WTC11 (cell line): ENCODE results near the gene KLHL29. TPM values are rescaled to one million over a fixed set of nuclear protein-coding genes. Genes with fewer than 3 reads are reported as not detected.

Experiments used
- ATAC-seq: fragments of 200-7000 bp; cut with Tn5 transposase; 2 replicates; pipeline ENCODE4 v1.10.0; 2021; ENCODE audit warnings: mild to moderate bottlenecking, moderate library complexity
- CTCF ChIA-PET: fragments of 300-600 bp; sonication (Branson Sonifier 250); formaldehyde crosslinking; loops from one replicate; lab custom pipeline; 2021; ENCODE audit warnings: antibody characterized with exemption; lab: Charles Lee
- POLR2A ChIA-PET: fragments of 350-600 bp; sonication (Branson Sonifier 250); formaldehyde crosslinking; loops from one replicate; lab custom pipeline; 2021; ENCODE audit warnings: antibody characterized with exemption; lab: Charles Lee
- DNase-seq: peaks from one replicate; pipeline ENCODE4 v3.0.0; 2021; ENCODE audit warnings: low spot score
- H3K27ac Mint-ChIP-seq: 2 replicates; pipeline ENCODE4 v1.8.0; 2021; ENCODE audit warnings: mixed read lengths
- H3K27me3 Mint-ChIP-seq: 2 replicates; pipeline ENCODE4 v1.8.0; 2021; ENCODE audit warnings: low read depth, mild to moderate bottlenecking, moderate library complexity, mixed read lengths
- H3K36me3 Mint-ChIP-seq: 2 replicates; pipeline ENCODE4 v1.8.0; 2021; ENCODE audit warnings: mixed read lengths
- H3K4me1 Mint-ChIP-seq: 2 replicates; pipeline ENCODE4 v1.8.0; 2022; ENCODE audit warnings: mixed read lengths
- H3K4me3 Mint-ChIP-seq: 2 replicates; pipeline ENCODE4 v1.8.0; 2021; ENCODE audit warnings: mild to moderate bottlenecking, moderate library complexity, mixed read lengths
- H3K9me3 Mint-ChIP-seq: 2 replicates; pipeline ENCODE4 v1.8.0; 2021; ENCODE audit warnings: mixed read lengths
- ATF1 ChIP-seq: sonication (generic); formaldehyde crosslinking; IDR thresholded peaks from 2 replicates; pipeline ENCODE4 v1.8.1; 2023; ENCODE audit warnings: mild to moderate bottlenecking, moderate library complexity, missing genetic modification reagents
- CBFB ChIP-seq: sonication (generic); formaldehyde crosslinking; IDR thresholded peaks from 2 replicates; pipeline ENCODE4 v1.8.1; 2022; ENCODE audit warnings: mild to moderate bottlenecking, low read depth, missing genetic modification reagents
- E2F5 ChIP-seq: sonication (generic); formaldehyde crosslinking; IDR thresholded peaks from 2 replicates; pipeline ENCODE4 v1.8.1; 2022; ENCODE audit warnings: mild to moderate bottlenecking, moderate library complexity, missing genetic modification reagents
- FOXP1 ChIP-seq: sonication (generic); formaldehyde crosslinking; IDR thresholded peaks from 2 replicates; pipeline ENCODE4 v1.8.0; 2022; ENCODE audit warnings: missing genetic modification reagents, mild to moderate bottlenecking, moderate library complexity, borderline replicate concordance
- MAX ChIP-seq: sonication (generic); formaldehyde crosslinking; IDR thresholded peaks from 2 replicates; pipeline ENCODE4 v1.8.0; 2022; ENCODE audit warnings: mild to moderate bottlenecking, missing genetic modification reagents
- NR3C1 ChIP-seq: sonication (generic); formaldehyde crosslinking; conservative IDR thresholded peaks from 2 replicates; pipeline ENCODE4 v1.8.1; 2023; ENCODE audit warnings: low read depth, mild to moderate bottlenecking, missing genetic modification reagents
- PRRX2 ChIP-seq: fragments of 250-450 bp; sonication (Bioruptor Pico); IDR thresholded peaks from 2 replicates; pipeline ENCODE4 v1.8.0; 2021; ENCODE audit warnings: mild to moderate bottlenecking
- SP1 ChIP-seq: sonication (generic); formaldehyde crosslinking; conservative IDR thresholded peaks from 2 replicates; pipeline ENCODE4 v1.8.1; 2022; ENCODE audit warnings: missing genetic modification reagents
- USF1 ChIP-seq: sonication (generic); formaldehyde crosslinking; IDR thresholded peaks from 2 replicates; pipeline ENCODE4 v1.8.0; 2022; ENCODE audit warnings: mild to moderate bottlenecking, missing genetic modification reagents
- USF2 ChIP-seq: sonication (generic); formaldehyde crosslinking; IDR thresholded peaks from 2 replicates; pipeline ENCODE4 v1.8.1; 2023; ENCODE audit warnings: mild to moderate bottlenecking, missing genetic modification reagents, moderate library complexity
- ZNF121 ChIP-seq: sonication (generic); formaldehyde crosslinking; IDR thresholded peaks from 2 replicates; pipeline ENCODE4 v1.8.0; 2023; ENCODE audit warnings: missing genetic modification reagents
- ZNF423 ChIP-seq: fragments of 250-450 bp; sonication (Bioruptor Pico); IDR thresholded peaks from 2 replicates; pipeline ENCODE4 v2.1.2; 2022; ENCODE audit warnings: mild to moderate bottlenecking, moderate library complexity
- ZNF512 ChIP-seq: sonication (generic); formaldehyde crosslinking; IDR thresholded peaks from 2 replicates; pipeline ENCODE4 v1.8.1; 2022; ENCODE audit warnings: missing genetic modification reagents, borderline replicate concordance
- total RNA-seq: library from RNA; stranded (reverse); gene quantifications from 3 replicates; pipeline ENCODE4 v1.2.3, GENCODE V29; 2021
- TF ChIP-seq, protein P1 (sequence below): fragments of 250-450 bp; sonication (Bioruptor Pico); IDR thresholded peaks from 2 replicates; pipeline ENCODE4 v1.9.0; 2021; ENCODE audit warnings: mild to moderate bottlenecking
- TF ChIP-seq, protein P2 (sequence below): fragments of 250-450 bp; sonication (Bioruptor Pico); IDR thresholded peaks from 2 replicates; pipeline ENCODE4 v1.9.0; 2021; ENCODE audit warnings: mild to moderate bottlenecking, borderline replicate concordance

KLHL29 gene
- total RNA-seq, 1 experiment from 2014 or later: 7.1 TPM

DNA sequence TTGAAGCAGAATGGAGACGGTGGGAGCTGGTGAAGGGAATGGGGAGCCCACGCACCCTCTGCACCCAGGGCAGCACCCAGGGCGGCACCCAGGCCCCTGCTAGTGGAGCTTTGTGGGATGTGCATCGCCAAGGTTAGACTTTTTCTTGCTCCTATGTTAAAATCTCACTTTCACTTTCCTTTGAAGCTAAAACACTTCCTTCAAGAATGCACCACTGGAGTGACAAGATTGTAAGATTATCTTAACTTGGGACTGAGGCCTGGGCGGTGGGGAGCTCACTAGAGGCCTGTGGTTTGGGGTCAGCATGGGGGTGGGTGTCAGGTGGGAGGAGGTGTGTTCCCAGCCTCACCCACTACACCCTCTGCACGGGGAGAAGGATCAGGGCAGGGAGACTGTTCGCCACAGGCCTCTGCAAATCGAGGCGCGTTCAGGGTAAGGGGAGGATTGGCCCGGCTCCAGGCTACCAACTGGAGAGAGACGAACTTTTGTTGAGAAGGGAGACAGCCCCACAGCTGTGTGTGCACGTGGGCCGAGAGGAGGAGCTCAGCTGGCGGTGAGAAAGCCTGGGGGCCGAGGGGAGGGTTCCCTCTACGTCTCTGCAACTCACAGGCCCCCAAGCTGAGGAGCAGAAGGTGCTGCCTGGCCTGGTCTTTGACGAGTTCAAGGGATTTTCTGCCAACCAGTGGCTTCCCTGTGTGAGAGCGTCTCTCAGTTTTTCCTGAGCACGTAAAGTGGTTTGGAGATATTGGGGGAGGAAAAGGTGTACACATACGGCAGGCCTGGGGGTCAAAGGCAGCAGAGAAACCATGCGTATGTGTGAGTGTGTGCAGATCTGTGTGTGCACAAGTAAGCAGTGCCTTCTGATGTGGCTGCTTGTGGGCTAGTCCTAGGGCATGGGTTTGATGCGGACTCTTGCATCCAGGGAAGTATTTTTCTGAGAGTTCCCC is 147.7 kb downstream of the KLHL29 start (continued):
- TF ChIP-seq FOXP1 (CRISPR knock-in tag) (no peak), ZNF512 (no peak), ATF1 (CRISPR knock-in tag) (no peak), NR3C1 (CRISPR knock-in tag) (no peak)

DNA sequence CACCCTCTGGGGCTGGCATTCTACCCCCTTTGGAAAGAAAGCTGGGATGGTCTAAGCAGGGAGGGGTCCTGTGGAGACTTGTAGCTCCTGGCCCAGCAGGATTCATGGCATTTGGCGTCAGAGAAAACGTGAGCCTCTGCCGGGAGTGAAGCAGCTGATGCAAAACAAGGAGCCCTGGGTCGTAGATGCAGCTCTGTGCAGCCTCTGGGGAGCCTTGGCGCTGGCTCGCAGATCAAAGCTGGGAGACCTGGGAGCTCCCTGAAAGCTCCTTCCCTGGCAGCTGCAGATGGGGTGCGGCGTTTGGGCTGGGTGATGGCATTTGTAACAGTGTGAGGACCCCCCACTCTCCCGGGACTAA is 148.3 kb downstream of the KLHL29 start:
- H3K27ac Mint-ChIP-seq: 0 out of 2 replicates have a peak overlapping the region, but pooled peaks have one; percentile 53
- H3K27me3 Mint-ChIP-seq: no peaks in the 10 kb centered on the region
- no peak overlapping the region for H3K4me3 Mint-ChIP-seq
- ChIA-PET CTCF (interaction anchor here (0.6 to 1.8 kb wide), 6 partner anchors 29 to 170 kb away, joined by 3 to 6 read pairs (median 4); no protein-coding TSS in a partner anchor), POLR2A (no interaction called here)
- ATAC-seq: peak; percentile 65
- TF ChIP-seq ZNF121 (CRISPR knock-in tag): no peak
- TF ChIP-seq, protein P1, sequence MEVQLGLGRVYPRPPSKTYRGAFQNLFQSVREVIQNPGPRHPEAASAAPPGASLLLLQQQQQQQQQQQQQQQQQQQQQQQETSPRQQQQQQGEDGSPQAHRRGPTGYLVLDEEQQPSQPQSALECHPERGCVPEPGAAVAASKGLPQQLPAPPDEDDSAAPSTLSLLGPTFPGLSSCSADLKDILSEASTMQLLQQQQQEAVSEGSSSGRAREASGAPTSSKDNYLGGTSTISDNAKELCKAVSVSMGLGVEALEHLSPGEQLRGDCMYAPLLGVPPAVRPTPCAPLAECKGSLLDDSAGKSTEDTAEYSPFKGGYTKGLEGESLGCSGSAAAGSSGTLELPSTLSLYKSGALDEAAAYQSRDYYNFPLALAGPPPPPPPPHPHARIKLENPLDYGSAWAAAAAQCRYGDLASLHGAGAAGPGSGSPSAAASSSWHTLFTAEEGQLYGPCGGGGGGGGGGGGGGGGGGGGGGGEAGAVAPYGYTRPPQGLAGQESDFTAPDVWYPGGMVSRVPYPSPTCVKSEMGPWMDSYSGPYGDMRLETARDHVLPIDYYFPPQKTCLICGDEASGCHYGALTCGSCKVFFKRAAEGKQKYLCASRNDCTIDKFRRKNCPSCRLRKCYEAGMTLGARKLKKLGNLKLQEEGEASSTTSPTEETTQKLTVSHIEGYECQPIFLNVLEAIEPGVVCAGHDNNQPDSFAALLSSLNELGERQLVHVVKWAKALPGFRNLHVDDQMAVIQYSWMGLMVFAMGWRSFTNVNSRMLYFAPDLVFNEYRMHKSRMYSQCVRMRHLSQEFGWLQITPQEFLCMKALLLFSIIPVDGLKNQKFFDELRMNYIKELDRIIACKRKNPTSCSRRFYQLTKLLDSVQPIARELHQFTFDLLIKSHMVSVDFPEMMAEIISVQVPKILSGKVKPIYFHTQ (CRISPR knock-in tag): no peak
- TF ChIP-seq ZNF423 (CRISPR knock-in tag): peak; percentile 18; the same call in 1 of the 2 replicates
- no peak for TF ChIP-seq E2F5 (CRISPR knock-in tag)
- TF ChIP-seq PRRX2 (CRISPR knock-in tag): no peak
- no peak for TF ChIP-seq CBFB
- H3K9me3 Mint-ChIP-seq: no peaks in the 10 kb centered on the region
- peak; percentile 33 for DNase-seq
- no peaks in the 10 kb centered on the region for H3K36me3 Mint-ChIP-seq
- peaks cover 26% of the 10 kb centered on the region for H3K4me1 Mint-ChIP-seq

- H3K4me3 Mint-ChIP-seq: no peak overlapping the region
- peaks cover 26% of the 10 kb centered on the region for H3K4me1 Mint-ChIP-seq
- DNase-seq (no peak), ATAC-seq (no peak)
- H3K27ac Mint-ChIP-seq: peak overlapping the region; percentile 18; the same call in 1 of the 2 replicates
- no peaks in the 10 kb centered on the region for H3K36me3 Mint-ChIP-seq
- H3K27me3 Mint-ChIP-seq: no peaks in the 10 kb centered on the region
- CTCF ChIA-PET: interaction anchor here (0.8 to 0.9 kb wide), 3 partner anchors 30 to 130 kb away, joined by 3 to 4 read pairs (median 3); no protein-coding TSS in a partner anchor
- H3K9me3 Mint-ChIP-seq: no peaks in the 10 kb centered on the region
- POLR2A ChIA-PET: no interaction called here
- TF ChIP-seq, protein P1 (CRISPR knock-in tag): no peak
- TF ChIP-seq FOXP1 (CRISPR knock-in tag) (no peak), USF2 (CRISPR knock-in tag) (no peak), SP1 (CRISPR knock-in tag) (no peak), MAX (no peak), USF1 (CRISPR knock-in tag) (no peak)
- TF ChIP-seq, protein P2, sequence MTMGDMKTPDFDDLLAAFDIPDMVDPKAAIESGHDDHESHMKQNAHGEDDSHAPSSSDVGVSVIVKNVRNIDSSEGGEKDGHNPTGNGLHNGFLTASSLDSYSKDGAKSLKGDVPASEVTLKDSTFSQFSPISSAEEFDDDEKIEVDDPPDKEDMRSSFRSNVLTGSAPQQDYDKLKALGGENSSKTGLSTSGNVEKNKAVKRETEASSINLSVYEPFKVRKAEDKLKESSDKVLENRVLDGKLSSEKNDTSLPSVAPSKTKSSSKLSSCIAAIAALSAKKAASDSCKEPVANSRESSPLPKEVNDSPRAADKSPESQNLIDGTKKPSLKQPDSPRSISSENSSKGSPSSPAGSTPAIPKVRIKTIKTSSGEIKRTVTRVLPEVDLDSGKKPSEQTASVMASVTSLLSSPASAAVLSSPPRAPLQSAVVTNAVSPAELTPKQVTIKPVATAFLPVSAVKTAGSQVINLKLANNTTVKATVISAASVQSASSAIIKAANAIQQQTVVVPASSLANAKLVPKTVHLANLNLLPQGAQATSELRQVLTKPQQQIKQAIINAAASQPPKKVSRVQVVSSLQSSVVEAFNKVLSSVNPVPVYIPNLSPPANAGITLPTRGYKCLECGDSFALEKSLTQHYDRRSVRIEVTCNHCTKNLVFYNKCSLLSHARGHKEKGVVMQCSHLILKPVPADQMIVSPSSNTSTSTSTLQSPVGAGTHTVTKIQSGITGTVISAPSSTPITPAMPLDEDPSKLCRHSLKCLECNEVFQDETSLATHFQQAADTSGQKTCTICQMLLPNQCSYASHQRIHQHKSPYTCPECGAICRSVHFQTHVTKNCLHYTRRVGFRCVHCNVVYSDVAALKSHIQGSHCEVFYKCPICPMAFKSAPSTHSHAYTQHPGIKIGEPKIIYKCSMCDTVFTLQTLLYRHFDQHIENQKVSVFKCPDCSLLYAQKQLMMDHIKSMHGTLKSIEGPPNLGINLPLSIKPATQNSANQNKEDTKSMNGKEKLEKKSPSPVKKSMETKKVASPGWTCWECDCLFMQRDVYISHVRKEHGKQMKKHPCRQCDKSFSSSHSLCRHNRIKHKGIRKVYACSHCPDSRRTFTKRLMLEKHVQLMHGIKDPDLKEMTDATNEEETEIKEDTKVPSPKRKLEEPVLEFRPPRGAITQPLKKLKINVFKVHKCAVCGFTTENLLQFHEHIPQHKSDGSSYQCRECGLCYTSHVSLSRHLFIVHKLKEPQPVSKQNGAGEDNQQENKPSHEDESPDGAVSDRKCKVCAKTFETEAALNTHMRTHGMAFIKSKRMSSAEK (CRISPR knock-in tag): no peak
These were observed 149.8 kb downstream of the KLHL29 start for GRCh38 chr2:23534771-23535170.
